Gastroesophageal sphincter (tissue), 4 donors: ENCODE data around the gene CD276. TPM values are rescaled to one million over a fixed set of nuclear protein-coding genes. Genes with fewer than 3 reads are reported as not detected.

ENCODE experiments used
- ATAC-seq: fragments of 150-250 bp; one replicate; pipeline ENCODE4 v1.9.1; 2016; ENCODE audit warnings: mild to moderate bottlenecking, moderate library complexity
- H3K27ac ChIP-seq, 4 donors: fragments of 200-600 bp; sonication (generic) in 3 of 4; 1 replicate in 3 of 4; 2 replicates in 1 of 4; pipeline ENCODE4 v1.5.1; 2016 to 2019
- H3K27me3 ChIP-seq: fragments of 200-600 bp; sonication (generic); one replicate; pipeline ENCODE4 v1.5.1; 2019
- H3K36me3 ChIP-seq, 2 donors: fragments of 200-600 bp; sonication (generic); one replicate each; pipeline ENCODE4 v1.5.1; 2019; ENCODE audit warnings: control low read depth in 1 of 2
- H3K4me1 ChIP-seq, 3 donors: fragments of 200-600 bp; sonication (generic); 1 replicate in 2 of 3; 2 replicates in 1 of 3; pipeline ENCODE4 v1.5.1; 2016 to 2019; ENCODE audit warnings: control low read depth in 2 of 3
- H3K4me3 ChIP-seq, 2 donors: fragments of 200-600 bp; sonication (generic); one replicate each; pipeline ENCODE4 v1.5.1; 2019; ENCODE audit warnings: mild to moderate bottlenecking in 1 of 2, moderate library complexity in 1 of 2
- H3K9me3 ChIP-seq, 3 donors: fragments of 200-600 bp; sonication (generic); one replicate each; pipeline ENCODE4 v1.5.1; 2017 to 2019; ENCODE audit warnings: control low read depth in 2 of 3
- CTCF ChIP-seq, 4 experiments: fragments of 200-600 bp in 2 of 4; fragments of 450-650 bp in 2 of 4; sonication (generic) in 1 of 4; IDR thresholded peaks; one replicate each; pipeline ENCODE4 v1.5.1; 2017 to 2019; ENCODE audit warnings: antibody characterized with exemption in 4 of 4, mild to moderate bottlenecking in 2 of 4, moderate library complexity in 2 of 4
- EP300 ChIP-seq: sonication (generic); formaldehyde crosslinking; IDR thresholded peaks from one replicate; pipeline ENCODE4 v1.6.1; 2017; ENCODE audit warnings: antibody characterized with exemption, mild to moderate bottlenecking
- POLR2A ChIP-seq, 2 donors: fragments of 450-650 bp; IDR thresholded peaks; one replicate each; pipeline ENCODE4 v1.6.1; 2017; ENCODE audit warnings: antibody characterized with exemption in 2 of 2, mild to moderate bottlenecking in 2 of 2, moderate library complexity in 1 of 2
- POLR2AphosphoS5 ChIP-seq: sonication (generic); formaldehyde crosslinking; IDR thresholded peaks from one replicate; pipeline ENCODE4 v1.6.1; 2017; ENCODE audit warnings: antibody characterized with exemption
- WGBS, 2 donors: methylation state at CpG; one replicate each; pipeline ENCODE4 v1.1.5; 2018; ENCODE audit warnings: low coverage in 1 of 2; 5-methylcytosine and 5-hydroxymethylcytosine counted together
- total RNA-seq, 4 donors: library from RNA; depleted of rRNA; stranded (reverse); fragments of >200 nt; gene quantifications; one replicate each; pipeline ENCODE4 v1.1.0, GENCODE V29; 2016

The CD276 gene
- total RNA-seq, 4 donors from 2014 or later, result 34.7 to 61.5 (median 48.0) TPM

DNA sequence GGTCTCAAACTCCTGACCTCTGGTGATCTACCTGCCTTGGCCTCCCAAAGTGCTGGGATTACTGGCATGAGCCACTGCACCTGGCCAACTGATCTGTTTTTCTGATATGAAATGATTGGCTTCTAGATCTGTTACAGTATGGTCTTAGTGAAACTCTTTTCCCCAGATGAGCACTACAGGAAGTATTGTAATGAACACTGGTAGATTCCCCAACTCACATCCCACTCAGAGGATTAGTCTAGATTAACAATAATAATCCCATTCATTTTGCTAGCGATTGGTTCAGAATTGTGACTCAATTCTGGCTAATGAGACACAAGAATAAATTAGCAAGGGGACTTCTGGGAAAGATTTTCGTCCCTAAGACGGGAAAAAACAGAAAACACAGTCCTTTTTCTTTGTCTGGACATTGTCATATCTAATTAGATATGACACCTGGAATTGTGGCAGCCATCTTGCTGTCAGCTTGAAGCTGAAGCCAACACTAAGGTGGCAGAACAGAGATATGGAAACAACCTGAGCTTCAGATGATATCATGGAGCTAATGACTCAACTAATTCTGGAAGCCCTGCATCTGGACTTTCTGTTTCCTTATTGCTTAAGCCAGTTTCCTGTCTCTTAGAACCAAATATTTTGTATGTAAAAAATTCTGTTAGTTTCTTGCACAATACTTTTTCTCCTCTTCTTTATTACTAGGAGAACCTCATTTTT is 33.6 kb upstream of the CD276 start:
- peak; percentile 60 for ATAC-seq
- H3K9me3 ChIP-seq, result no peaks in the 10 kb centered on the region

GRCh38 chr15:73654659-73655058 is 29.5 kb upstream of the CD276 start:
- no peak overlapping the region for H3K4me3 ChIP-seq
- WGBS, 2 donors, result 70 to 72% methylated on average over 3 of the region's 3 CpGs
- no peaks in the 10 kb centered on the region for H3K36me3 ChIP-seq
- no peak for ATAC-seq
- no peak for TF ChIP-seq EP300
- TF ChIP-seq POLR2A (IDR thresholded peaks at IDR 0.05), result no peak
- TF ChIP-seq CTCF (IDR thresholded peaks at IDR 0.05), result no peak
- TF ChIP-seq POLR2AphosphoS5, result no peak
- H3K4me1 ChIP-seq, result no peaks in the 10 kb centered on the region
- peaks cover 17% of the 10 kb centered on the region for H3K27me3 ChIP-seq
- no peaks in the 10 kb centered on the region for H3K9me3 ChIP-seq
- no peak overlapping the region for H3K27ac ChIP-seq

More for the DNA sequence above, 33.6 kb upstream of the CD276 start:
- Histone ChIP-seq H3K4me3 (no peak overlapping the region), H3K36me3 (no peaks in the 10 kb centered on the region), H3K27me3 (peaks cover 14% of the 10 kb centered on the region), H3K27ac (no peak overlapping the region), H3K4me1 (no peaks in the 10 kb centered on the region)
- WGBS, 2 donors, result 55 to 78% methylated on average over 3 of the region's 3 CpGs
- TF ChIP-seq POLR2AphosphoS5, result peak; percentile 12
- no peak for TF ChIP-seq EP300

DNA sequence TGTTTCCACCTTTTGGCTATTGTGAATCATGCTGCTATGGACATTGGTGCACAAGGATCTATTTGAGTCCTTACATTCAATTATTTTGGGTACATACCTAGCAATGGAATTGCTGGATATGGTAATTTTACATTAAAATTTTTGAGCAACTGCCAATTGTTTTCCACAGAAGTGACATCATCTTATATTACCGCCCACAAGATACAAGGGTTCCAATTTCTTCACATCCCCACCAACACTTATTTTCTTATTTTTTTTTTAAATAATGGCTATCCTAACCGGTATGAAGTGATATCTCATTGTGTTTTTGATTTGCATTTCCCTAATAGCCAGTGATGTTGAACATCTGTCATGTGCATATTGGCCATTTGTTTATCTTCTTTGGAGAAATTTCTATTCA is 28.5 kb upstream of the CD276 start:
- ATAC-seq, result no peak
- no peaks in the 10 kb centered on the region for H3K4me1 ChIP-seq
- no peaks in the 10 kb centered on the region for H3K36me3 ChIP-seq
- H3K4me3 ChIP-seq, result no peak overlapping the region
- no peak for TF ChIP-seq POLR2AphosphoS5
- no peak for TF ChIP-seq CTCF (IDR thresholded peaks at IDR 0.05)
- no peak for TF ChIP-seq EP300
- no peak for TF ChIP-seq POLR2A (IDR thresholded peaks at IDR 0.05)
- no peaks in the 10 kb centered on the region for H3K9me3 ChIP-seq
- peaks cover 11% of the 10 kb centered on the region for H3K27me3 ChIP-seq
- H3K27ac ChIP-seq, result no peak overlapping the region
- WGBS, 2 donors, result 59 to 75% methylated on average over 1 to 2 of the region's 2 CpGs

DNA sequence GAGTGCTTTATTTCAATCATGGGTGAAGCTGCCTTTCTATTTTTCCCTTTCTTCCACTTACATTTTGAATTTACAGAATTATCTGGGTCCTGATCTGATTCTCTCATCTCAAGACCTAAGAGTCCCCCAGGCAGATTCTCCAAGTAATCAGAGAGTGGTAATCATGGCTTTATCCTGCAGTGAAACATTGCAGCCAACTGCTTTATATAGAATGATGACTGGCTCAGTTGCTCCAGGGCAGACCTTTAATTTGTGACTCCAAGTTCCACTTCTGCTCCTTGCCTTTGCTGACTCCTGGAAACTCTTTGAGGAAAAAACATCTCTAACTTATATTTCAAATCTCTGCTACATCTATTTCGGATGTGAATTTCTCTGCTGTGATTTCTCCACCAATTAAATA is 25.5 kb upstream of the CD276 start:
- no peak for ATAC-seq
- Histone ChIP-seq H3K36me3 (no peaks in the 10 kb centered on the region), H3K4me1 (no peaks in the 10 kb centered on the region), H3K4me3 (no peak overlapping the region), H3K9me3 (peaks cover 0 to 8% (median 0%) of the 10 kb centered on the region in 3 donors), H3K27me3 (peaks cover 9% of the 10 kb centered on the region), H3K27ac (no peak overlapping the region)
- WGBS, 2 donors, result 70 to 100% methylated on average over 1 of the region's 1 CpG
- TF ChIP-seq CTCF (IDR thresholded peaks at IDR 0.05), result no peak
- TF ChIP-seq EP300, result no peak
- no peak for TF ChIP-seq POLR2A (IDR thresholded peaks at IDR 0.05)
- no peak for TF ChIP-seq POLR2AphosphoS5

- H3K9me3 ChIP-seq, result peaks cover 0 to 8% (median 0%) of the 10 kb centered on the region in 3 donors
- no peak overlapping the region for H3K27ac ChIP-seq
- TF ChIP-seq EP300 (no peak), POLR2A (IDR thresholded peaks at IDR 0.05) (no peak), POLR2AphosphoS5 (no peak), CTCF (IDR thresholded peaks at IDR 0.05) (no peak)
- no peak for ATAC-seq
- peaks cover 9% of the 10 kb centered on the region for H3K27me3 ChIP-seq
- H3K4me3 ChIP-seq, result no peak overlapping the region
- H3K36me3 ChIP-seq, result no peaks in the 10 kb centered on the region
- no peaks in the 10 kb centered on the region for H3K4me1 ChIP-seq
Measured at GRCh38 chr15:73660455-73660854, 23.7 kb upstream of the CD276 start.
